Nephron progenitor cell (in vitro differentiated cells): ENCODE measurements around the gene LAMC3.
"Not testable (repeated sequence)": the region's sequence is repeated elsewhere in the genome, so short reads cannot be mapped to it uniquely, and the experiment has no call there.

Source experiments
- DNase-seq: peaks from one replicate; pipeline ENCODE4 v3.0.0; 2021
- H3K27ac Mint-ChIP-seq: 2 replicates; pipeline ENCODE4 v1.8.0; 2021; ENCODE audit warnings: mild to moderate bottlenecking, moderate library complexity, mixed read lengths
- H3K27me3 Mint-ChIP-seq: 2 replicates; pipeline ENCODE4 v1.8.0; 2021; ENCODE audit warnings: mild to moderate bottlenecking, low read depth, mixed read lengths; ENCODE audit not compliant: poor library complexity
- H3K36me3 Mint-ChIP-seq: 2 replicates; pipeline ENCODE4 v1.8.0; 2021; ENCODE audit warnings: low read depth, mixed read lengths
- H3K4me1 Mint-ChIP-seq: 2 replicates; pipeline ENCODE4 v1.8.0; 2021; ENCODE audit warnings: mixed read lengths
- H3K4me3 Mint-ChIP-seq: 2 replicates; pipeline ENCODE4 v1.8.0; 2021; ENCODE audit warnings: mild to moderate bottlenecking, moderate library complexity, mixed read lengths
- H3K9me3 Mint-ChIP-seq: 2 replicates; pipeline ENCODE4 v1.8.0; 2021; ENCODE audit warnings: mild to moderate bottlenecking, moderate library complexity, mixed read lengths
- CTCF ChIP-seq: fragments of 200-600 bp; sonication (generic); IDR thresholded peaks from 2 replicates; pipeline ENCODE4 v1.5.0; 2021; ENCODE audit warnings: antibody characterized with exemption

LAMC3 gene

GRCh38 chr9:131114084-131114535 lies 105.1 kb downstream of the LAMC3 start:
- H3K27me3 Mint-ChIP-seq, result no peaks in the 10 kb centered on the region
- no peak for TF ChIP-seq CTCF
- H3K9me3 Mint-ChIP-seq, result no peaks in the 10 kb centered on the region
- no peak overlapping the region for H3K4me3 Mint-ChIP-seq
- H3K36me3 Mint-ChIP-seq, result peaks cover 25% of the 10 kb centered on the region
- H3K4me1 Mint-ChIP-seq, result no peaks in the 10 kb centered on the region
- peak overlapping the region; percentile 35 for H3K27ac Mint-ChIP-seq
- no peak for DNase-seq

DNA sequence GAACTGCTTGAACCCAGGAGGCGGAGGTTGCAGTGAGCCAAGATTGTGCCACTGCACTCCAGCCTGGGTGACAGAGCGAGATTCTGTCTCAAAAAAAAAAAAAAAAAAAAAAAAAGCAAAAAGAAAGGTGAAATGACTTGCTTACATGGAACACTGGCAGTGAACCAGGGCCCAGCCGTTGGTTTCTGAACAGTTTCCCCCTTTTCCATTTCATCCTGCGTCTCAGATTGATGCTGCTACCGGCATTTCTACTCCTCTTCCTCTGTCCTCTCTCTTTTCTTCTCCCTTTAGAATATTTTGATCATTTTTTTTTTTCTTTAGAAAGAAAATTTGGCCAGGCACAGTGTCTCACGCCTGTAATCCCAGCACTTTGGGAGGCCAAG lies 106.4 kb downstream of the LAMC3 start:
- H3K9me3 Mint-ChIP-seq, H3K27me3 Mint-ChIP-seq, DNase-seq, H3K27ac Mint-ChIP-seq, H3K4me1 Mint-ChIP-seq, H3K4me3 Mint-ChIP-seq: not testable (repeated sequence)
- H3K36me3 Mint-ChIP-seq, result peaks cover 31% of the 10 kb centered on the region

DNA sequence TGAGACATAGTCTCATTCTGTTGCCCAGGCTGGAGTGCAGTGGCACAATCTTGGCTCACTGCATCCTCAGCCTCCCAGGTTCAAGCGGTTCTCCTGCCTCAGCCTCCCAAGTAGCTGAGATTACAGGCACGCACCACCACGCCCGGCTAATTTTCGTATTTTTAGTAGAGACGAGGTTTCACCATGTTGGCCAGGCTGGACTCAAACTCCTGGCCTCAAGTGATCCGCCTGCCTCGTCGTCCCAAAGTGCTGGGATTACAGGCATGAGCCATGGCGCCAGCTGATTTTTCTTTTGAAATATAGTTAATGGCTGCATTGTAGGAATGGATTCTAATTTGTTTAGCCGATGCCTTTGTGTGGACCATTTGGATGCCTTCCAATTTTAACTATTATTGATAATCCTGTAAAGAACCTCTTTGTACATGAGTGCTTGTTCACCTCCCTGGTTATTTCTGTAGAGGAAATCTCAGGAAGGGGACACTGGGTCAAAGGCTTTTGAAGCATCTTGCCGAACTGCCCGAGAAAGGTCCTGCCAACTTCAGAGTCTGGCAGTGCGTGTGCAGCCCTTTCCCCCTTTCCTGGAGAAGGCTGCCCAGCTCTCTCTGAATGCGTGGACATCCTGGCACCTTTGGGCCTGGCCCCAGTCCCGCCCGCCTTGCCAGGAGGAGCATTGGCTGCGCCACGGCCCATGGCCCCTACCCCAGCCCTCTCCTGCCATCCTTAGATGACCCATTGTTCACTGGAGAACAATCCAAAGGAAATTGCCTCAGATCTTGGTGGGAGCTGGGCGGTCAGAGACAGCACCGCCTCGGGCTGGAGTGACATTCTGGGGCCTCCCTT lies 107.5 kb downstream of the LAMC3 start:
- Mint-ChIP-seq H3K4me1 (no peaks in the 10 kb centered on the region), H3K36me3 (peaks cover 39% of the 10 kb centered on the region), H3K27me3 (no peaks in the 10 kb centered on the region), H3K4me3 (no peak overlapping the region), H3K9me3 (no peaks in the 10 kb centered on the region), H3K27ac (no peak overlapping the region)
- TF ChIP-seq CTCF, result no peak
- no peak for DNase-seq

- no peaks in the 10 kb centered on the region for H3K27me3 Mint-ChIP-seq
- H3K4me1 Mint-ChIP-seq, result no peaks in the 10 kb centered on the region
- H3K4me3 Mint-ChIP-seq, result no peak overlapping the region
- no peaks in the 10 kb centered on the region for H3K9me3 Mint-ChIP-seq
- no peak overlapping the region for H3K27ac Mint-ChIP-seq
- TF ChIP-seq CTCF, result no peak
- H3K36me3 Mint-ChIP-seq, result peaks cover 43% of the 10 kb centered on the region
- DNase-seq, result no peak
Observed at GRCh38 chr9:131117121-131117761, 108.3 kb downstream of the LAMC3 start.

GRCh38 chr9:131117762-131118145 lies 108.8 kb downstream of the LAMC3 start:
- Mint-ChIP-seq H3K9me3 (no peaks in the 10 kb centered on the region), H3K27me3 (no peaks in the 10 kb centered on the region), H3K4me1 (no peaks in the 10 kb centered on the region), H3K4me3 (no peak overlapping the region), H3K27ac (no peak overlapping the region), H3K36me3 (peaks cover 43% of the 10 kb centered on the region)
- TF ChIP-seq CTCF, result no peak
- DNase-seq, result no peak

- Mint-ChIP-seq H3K36me3 (peaks cover 38% of the 10 kb centered on the region), H3K27me3 (no peaks in the 10 kb centered on the region), H3K4me3 (no peak overlapping the region), H3K27ac (no peak overlapping the region), H3K4me1 (peaks cover under 1% of the 10 kb centered on the region), H3K9me3 (no peaks in the 10 kb centered on the region)
- DNase-seq, result no peak
- no peak for TF ChIP-seq CTCF
Observed at GRCh38 chr9:131119600-131119999, 110.6 kb downstream of the LAMC3 start.
